Activated T-helper 1 cell treated with Interleukin-2 at 50 U/mL for 16 hours (primary cell): ENCODE data around the gene MEGF6.

Source experiments
- DNase-seq: peaks from one replicate; pipeline ENCODE4 v3.0.0-alpha.2; 2020; ENCODE audit warnings: low read depth

The MEGF6 gene

DNA sequence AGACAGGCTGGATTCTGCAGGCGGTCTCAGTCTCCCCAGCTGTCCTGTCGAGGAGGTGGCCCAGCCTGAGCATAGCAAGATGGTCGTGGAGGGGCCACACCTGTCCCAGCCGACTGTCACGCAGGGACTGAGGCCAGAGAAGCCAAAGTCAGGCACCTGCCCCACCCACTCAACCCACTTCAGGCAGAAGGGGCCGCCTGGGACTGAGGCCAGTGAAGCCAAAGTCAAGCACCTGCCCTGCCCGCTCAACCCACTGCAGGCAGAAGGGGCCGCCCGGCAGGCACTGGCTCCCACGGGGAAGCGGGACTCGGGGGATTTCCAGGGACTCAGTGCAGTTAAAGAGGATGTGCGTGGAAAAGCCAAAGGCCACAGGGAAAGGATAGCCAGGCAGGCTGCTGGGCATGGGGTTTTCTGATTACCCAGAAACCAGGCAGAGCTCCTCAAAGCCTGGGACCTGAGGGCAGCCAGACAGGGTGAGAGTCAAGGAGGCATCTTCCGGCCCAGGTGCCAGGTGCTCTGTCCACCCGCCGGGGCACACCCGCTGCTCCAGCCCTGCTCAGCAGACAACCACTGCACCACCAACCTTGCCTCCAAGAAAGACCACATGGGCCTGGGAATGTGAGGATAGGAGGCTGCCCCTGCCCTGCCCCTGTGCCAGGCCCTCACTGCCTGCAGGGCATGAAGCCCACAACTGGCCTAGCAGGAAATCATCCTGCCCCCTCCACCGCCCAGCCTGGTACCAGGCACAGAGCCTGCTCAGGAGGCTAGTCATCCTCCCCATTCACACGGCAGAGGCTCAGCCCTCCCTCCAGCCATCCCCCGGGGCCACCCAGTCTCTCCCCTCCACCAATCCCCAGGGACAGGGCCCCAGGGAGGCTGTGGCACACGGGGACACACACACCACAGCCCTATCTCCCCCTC, 41.0 kb downstream of the MEGF6 start:
- DNase-seq: no peak

- DNase-seq: no peak
These were observed 41.9 kb downstream of the MEGF6 start for GRCh38 chr1:3569436-3569835.

- no peak for DNase-seq
These were observed 42.4 kb downstream of the MEGF6 start for GRCh38 chr1:3568815-3569435.

GRCh38 chr1:3566951-3567804, 44.1 kb downstream of the MEGF6 start:
- DNase-seq: no peak

DNA sequence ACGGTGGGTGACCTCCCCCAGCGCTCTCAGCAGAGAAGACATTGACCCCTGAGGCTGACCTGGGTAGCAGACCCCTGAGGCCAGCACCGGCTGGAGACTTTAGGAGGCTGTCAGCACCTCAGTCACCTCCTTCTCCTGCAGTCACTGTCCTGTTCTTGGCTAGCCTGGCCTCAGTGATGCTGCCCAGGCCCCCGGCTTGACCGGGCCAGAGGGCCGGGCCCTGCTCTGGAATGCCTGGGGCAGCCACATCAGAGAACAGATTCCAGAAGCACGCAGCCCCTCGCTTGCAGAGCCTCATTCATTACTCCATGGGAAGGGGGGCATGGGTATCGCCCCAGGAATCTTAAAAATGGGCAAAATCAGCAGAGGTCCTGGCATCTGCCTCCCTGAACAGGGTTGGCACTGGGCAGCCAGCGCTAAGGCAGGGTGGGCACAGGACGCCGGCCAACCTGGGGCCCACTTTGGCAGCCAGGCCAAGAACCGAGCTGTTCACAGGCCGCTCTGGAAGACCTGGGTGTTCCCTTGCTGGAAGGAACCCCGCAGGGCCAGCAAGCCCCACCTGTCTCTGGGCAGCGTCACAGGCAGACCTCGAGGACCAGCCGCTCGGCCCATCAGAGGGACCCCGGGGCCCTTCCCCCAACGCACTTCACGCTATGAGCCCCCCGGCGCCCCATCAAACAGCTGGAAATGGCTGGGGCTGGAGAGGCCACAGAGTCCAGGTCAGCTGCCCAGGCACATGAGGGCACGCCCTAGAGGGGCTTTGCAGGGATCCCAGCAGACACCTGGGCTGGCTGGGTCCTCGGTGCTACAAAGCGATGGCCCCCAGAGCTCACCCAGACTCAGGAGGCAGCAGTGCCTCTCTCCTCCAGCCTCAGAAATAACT, 45.1 kb downstream of the MEGF6 start:
- no peak for DNase-seq

GRCh38 chr1:3564921-3565831, 46.1 kb downstream of the MEGF6 start:
- DNase-seq: peak; percentile 7

- no peak for DNase-seq
These were observed 47.7 kb downstream of the MEGF6 start for GRCh38 chr1:3563610-3564009.

- DNase-seq: no peak
These were observed 48.2 kb downstream of the MEGF6 start for GRCh38 chr1:3563125-3563524.

- DNase-seq: no peak
These were observed 48.6 kb downstream of the MEGF6 start for GRCh38 chr1:3562712-3563111.

DNA sequence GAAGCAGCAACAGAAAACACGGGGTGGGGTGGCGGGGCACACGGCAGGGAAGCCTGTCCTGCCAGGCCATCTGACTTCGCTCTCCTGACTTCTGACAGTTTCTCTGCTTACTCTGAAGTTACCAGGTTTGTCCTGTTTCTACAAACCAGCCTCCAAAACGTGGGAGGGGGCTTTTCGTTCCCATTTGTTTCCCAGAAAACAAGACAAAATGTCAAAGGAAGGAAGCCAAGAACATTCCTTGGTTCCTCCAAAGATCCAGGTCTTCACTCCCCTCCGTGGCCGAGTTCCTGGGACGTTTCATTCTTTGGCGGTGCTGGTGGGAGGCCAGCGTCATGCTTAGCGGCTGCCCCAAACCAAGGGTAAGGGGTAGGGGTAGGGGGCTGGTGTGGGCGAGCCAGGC, 49.6 kb downstream of the MEGF6 start:
- no peak for DNase-seq

DNA sequence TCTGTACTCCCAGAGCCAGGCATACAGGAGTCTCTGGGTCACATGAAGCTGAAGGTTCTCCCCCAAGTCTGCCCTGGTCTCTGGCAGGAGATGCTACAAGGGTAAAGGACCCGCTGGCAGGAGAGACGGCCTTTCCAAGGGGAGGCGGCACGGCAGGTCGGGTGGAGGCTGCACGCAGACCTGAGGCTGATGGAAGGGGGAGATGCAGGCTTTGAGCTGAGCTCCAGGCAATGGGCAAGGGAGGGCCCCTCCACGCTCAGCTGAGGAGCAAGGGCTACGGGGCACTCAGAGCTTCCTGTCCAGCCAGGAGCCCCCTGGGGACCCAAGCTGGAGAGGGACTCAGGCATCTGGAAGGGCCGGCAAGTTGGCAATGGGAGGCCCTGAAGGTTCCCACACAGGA, 50.3 kb downstream of the MEGF6 start:
- no peak for DNase-seq

- no peak for DNase-seq
These were observed 50.9 kb downstream of the MEGF6 start for GRCh38 chr1:3560251-3560871.

- no peak for DNase-seq
These were observed 53.1 kb downstream of the MEGF6 start for GRCh38 chr1:3558036-3558726.

- DNase-seq: no peak
These were observed 53.9 kb downstream of the MEGF6 start for GRCh38 chr1:3557366-3557765.

- DNase-seq: no peak
These were observed 55.0 kb downstream of the MEGF6 start for GRCh38 chr1:3556336-3556735.

GRCh38 chr1:3555131-3555920, 56.0 kb downstream of the MEGF6 start:
- no peak for DNase-seq

- DNase-seq: no peak
These were observed 57.4 kb downstream of the MEGF6 start for GRCh38 chr1:3553940-3554223.

- DNase-seq: no peak
These were observed 58.0 kb downstream of the MEGF6 start for GRCh38 chr1:3553166-3553939.
